ENCODE results near the gene GLO1. TPM values are rescaled to one million over a fixed set of nuclear protein-coding genes. Genes with fewer than 3 reads are reported as not detected.

Gene GLO1
- total RNA-seq, 1 donor from 2014 or later = 93.5 TPM

GRCh38 chr6:38658418-38659167 is 44.4 kb downstream of the GLO1 start:
- DNase-seq = no peak

GRCh38 chr6:38656896-38657295 is 46.0 kb downstream of the GLO1 start:
- DNase-seq = no peak

- no peak for DNase-seq
These were observed 48.7 kb downstream of the GLO1 start for GRCh38 chr6:38654263-38654662.

GRCh38 chr6:38651121-38651784 is 51.7 kb downstream of the GLO1 start:
- no peak for DNase-seq

GRCh38 chr6:38650207-38650752 is 52.7 kb downstream of the GLO1 start:
- DNase-seq = no peak

GRCh38 chr6:38649744-38650143 is 53.2 kb downstream of the GLO1 start:
- DNase-seq = no peak

- no peak for DNase-seq
These were observed 54.3 kb downstream of the GLO1 start for GRCh38 chr6:38648629-38649028.

- no peak for DNase-seq
These were observed 56.6 kb downstream of the GLO1 start for GRCh38 chr6:38646166-38646878.

- no peak for DNase-seq
These were observed 58.0 kb downstream of the GLO1 start for GRCh38 chr6:38644951-38645350.

GRCh38 chr6:38640216-38640909 is 62.6 kb downstream of the GLO1 start:
- DNase-seq = no peak

GRCh38 chr6:38639498-38640215 is 63.3 kb downstream of the GLO1 start, which contains the start of gene BTBD9:
TSS of gene BTBD9 (minus strand) at chr6:38639929.
- peak; percentile 82 for DNase-seq

- DNase-seq = peak; percentile 41
These were observed 63.9 kb downstream of the GLO1 start for GRCh38 chr6:38638941-38639497.

- DNase-seq = no peak
These were observed 65.2 kb downstream of the GLO1 start for GRCh38 chr6:38637756-38638155.

GRCh38 chr6:38636027-38636426 is 66.9 kb downstream of the GLO1 start:
- DNase-seq = no peak

GRCh38 chr6:38634518-38634917 is 68.4 kb downstream of the GLO1 start:
- no peak for DNase-seq

GRCh38 chr6:38632490-38632889 is 70.5 kb downstream of the GLO1 start:
- no peak for DNase-seq

- DNase-seq = no peak
These were observed 71.7 kb downstream of the GLO1 start for GRCh38 chr6:38631186-38631783.
